ENCODE measurements around the gene TSPAN9. TPM values are rescaled to one million over a fixed set of nuclear protein-coding genes. Genes with fewer than 3 reads are reported as not detected.

Gene TSPAN9
- total RNA-seq, 4 donors from 2014 or later = 27.9 to 49.1 (median 42.0) TPM

GRCh38 chr12:3271146-3271545 lies 194.0 kb downstream of the TSPAN9 start:
- intact Hi-C loops (cut with DNase I; ENCODE audit: low total_unique reads) = no loop called here
- no peak for TF ChIP-seq CTCF (IDR thresholded peaks at IDR 0.05)
- TF ChIP-seq POLR2A (IDR thresholded peaks at IDR 0.05) = no peak
- 27 to 81% methylated on average over 1 of the region's 1 CpG for WGBS, 2 donors

GRCh38 chr12:3271639-3272038 lies 194.5 kb downstream of the TSPAN9 start:
- H3K4me3 ChIP-seq (ENCODE audit: low read depth, poor library complexity, severe bottlenecking) = no peak overlapping the region
- intact Hi-C loops (cut with DNase I; ENCODE audit: low total_unique reads) = loop anchor here (1.0 kb wide), 1 partner anchor 194 kb away; the partner anchor contains the start of gene TSPAN9
- DNase-seq (ENCODE audit: low spot score in 2 of 2) = no peak
- no peak for TF ChIP-seq CTCF (IDR thresholded peaks at IDR 0.05)
- 69 to 81% methylated on average over 6 of the region's 6 CpGs for WGBS, 2 donors

More at GRCh38 chr12:3271146-3271545, 194.0 kb downstream of the TSPAN9 start:
- no peak for DNase-seq (ENCODE audit: low spot score in 2 of 2)
- H3K4me3 ChIP-seq (ENCODE audit: low read depth, poor library complexity, severe bottlenecking) = no peak overlapping the region

GRCh38 chr12:3272958-3273357 lies 195.8 kb downstream of the TSPAN9 start:
- no peak for TF ChIP-seq POLR2A (IDR thresholded peaks at IDR 0.05)
- no peak for TF ChIP-seq CTCF (IDR thresholded peaks at IDR 0.05)
- H3K4me3 ChIP-seq (ENCODE audit: low read depth, poor library complexity, severe bottlenecking) = no peak overlapping the region
- WGBS, 2 donors = 84 to 88% methylated on average over 8 to 9 of the region's 9 CpGs
- DNase-seq (ENCODE audit: low spot score in 2 of 2) = no peak
- intact Hi-C loops (cut with DNase I; ENCODE audit: low total_unique reads) = loop anchor here (1.0 kb wide), 1 partner anchor 196 kb away; the partner anchor contains the start of gene TSPAN9

- no peak for TF ChIP-seq POLR2A (IDR thresholded peaks at IDR 0.05)
- no peak for DNase-seq (ENCODE audit: low spot score in 2 of 2)
- intact Hi-C loops (cut with DNase I; ENCODE audit: low total_unique reads) = no loop called here
Measured at GRCh38 chr12:3273409-3273853, 196.3 kb downstream of the TSPAN9 start.

GRCh38 chr12:3274664-3275063 lies 197.5 kb downstream of the TSPAN9 start:
- no peak for DNase-seq (ENCODE audit: low spot score in 2 of 2)
- WGBS, 2 donors = 74 to 75% methylated on average over 13 of the region's 13 CpGs
- no peak overlapping the region for H3K4me3 ChIP-seq (ENCODE audit: low read depth, poor library complexity, severe bottlenecking)
- intact Hi-C loops (cut with DNase I; ENCODE audit: low total_unique reads) = loop anchor here (5.0 kb wide), 1 partner anchor 137 kb away; no protein-coding TSS in a partner anchor
- no peak for TF ChIP-seq CTCF (IDR thresholded peaks at IDR 0.05)
- TF ChIP-seq POLR2A (IDR thresholded peaks at IDR 0.05) = no peak

More at GRCh38 chr12:3273409-3273853, 196.3 kb downstream of the TSPAN9 start:
- 51 to 56% methylated on average over 7 of the region's 7 CpGs for WGBS, 2 donors
- H3K4me3 ChIP-seq (ENCODE audit: low read depth, poor library complexity, severe bottlenecking) = no peak overlapping the region

- peak in 1 of 3 donors; percentile 84 for TF ChIP-seq CTCF (IDR thresholded peaks at IDR 0.05)
- no peak for TF ChIP-seq POLR2A (IDR thresholded peaks at IDR 0.05)
- intact Hi-C loops (cut with DNase I; ENCODE audit: low total_unique reads) = loop anchor here (5.0 kb wide), 1 partner anchor 138 kb away; no protein-coding TSS in a partner anchor
- WGBS, 2 donors = 50 to 54% methylated on average over 27 to 29 of the region's 29 CpGs
- peak; percentile 56 to 95 for DNase-seq (ENCODE audit: low spot score in 2 of 2)
- H3K4me3 ChIP-seq (ENCODE audit: low read depth, poor library complexity, severe bottlenecking) = no peak overlapping the region
Measured at GRCh38 chr12:3275171-3276041, 198.2 kb downstream of the TSPAN9 start.

Data from lower leg skin (tissue), 4 donors.